GM23338 (cell line): ENCODE data around the gene FASTK. TPM values are rescaled to one million over a fixed set of nuclear protein-coding genes. Genes with fewer than 3 reads are reported as not detected.

Source experiments
- ATAC-seq: fragments of 200-7000 bp; cut with Tn5 transposase; 3 replicates; pipeline ENCODE4 v1.9.1; 2020
- DNase-seq: peaks from one replicate; pipeline ENCODE4 v3.0.0-alpha.2; 2015; ENCODE audit warnings: low spot score
- H2AFZ ChIP-seq: fragments of 200-600 bp; sonication (generic); 2 replicates; pipeline ENCODE4 v1.8.0; 2016; ENCODE audit warnings: antibody characterized with exemption, mild to moderate bottlenecking, moderate library complexity
- H3F3A ChIP-seq: fragments of 200-600 bp; sonication (generic); replicated peaks from 2 replicates; pipeline ENCODE4 v1.8.0; 2017; ENCODE audit warnings: antibody characterized with exemption, mixed run types, low read depth
- H3K27ac ChIP-seq: fragments of 200-600 bp; sonication (generic); 2 replicates; pipeline ENCODE4 v1.6.1; 2016; ENCODE audit warnings: low read depth
- H3K27me3 ChIP-seq: fragments of 200-600 bp; sonication (generic); 2 replicates; pipeline ENCODE4 v1.8.0; 2016; ENCODE audit warnings: mild to moderate bottlenecking, mixed run types, moderate library complexity; ENCODE audit not compliant: insufficient read depth
- H3K36me3 ChIP-seq: fragments of 200-600 bp; sonication (generic); 2 replicates; pipeline ENCODE4 v1.8.0; 2016; ENCODE audit warnings: mild to moderate bottlenecking; ENCODE audit not compliant: insufficient read depth
- H3K4me1 ChIP-seq: fragments of 200-600 bp; sonication (generic); 2 replicates; pipeline ENCODE4 v1.8.0; 2016; ENCODE audit warnings: mild to moderate bottlenecking, moderate library complexity; ENCODE audit not compliant: insufficient read depth
- H3K4me2 ChIP-seq: fragments of 200-600 bp; sonication (generic); 2 replicates; pipeline ENCODE4 v1.7.1; 2017; ENCODE audit warnings: mixed run types
- H3K4me3 ChIP-seq: fragments of 200-600 bp; sonication (generic); 2 replicates; pipeline ENCODE4 v1.6.1; 2016; ENCODE audit warnings: mixed run types
- H3K79me2 ChIP-seq: fragments of 200-600 bp; sonication (generic); replicated peaks from 2 replicates; pipeline ENCODE4 v1.8.0; 2017; ENCODE audit warnings: mild to moderate bottlenecking; ENCODE audit not compliant: insufficient read depth
- H3K9me2 ChIP-seq: fragments of 200-600 bp; sonication (generic); 2 replicates; pipeline ENCODE4 v1.8.0; 2017; ENCODE audit not compliant: insufficient read depth
- H4K20me1 ChIP-seq: fragments of 200-600 bp; sonication (generic); replicated peaks from 2 replicates; pipeline ENCODE4 v1.8.0; 2017; ENCODE audit warnings: mild to moderate bottlenecking; ENCODE audit not compliant: insufficient read depth
- H3K27ac Mint-ChIP-seq: 2 replicates; pipeline ENCODE4 v1.8.0; 2020; ENCODE audit warnings: inconsistent platforms, mild to moderate bottlenecking, moderate library complexity, mixed read lengths
- H3K27me3 Mint-ChIP-seq: 3 replicates; pipeline ENCODE4 v1.8.0; 2022; ENCODE audit warnings: low read depth, mild to moderate bottlenecking, moderate library complexity, mixed read lengths, inconsistent platforms; ENCODE audit not compliant: insufficient read depth, poor library complexity
- H3K36me3 Mint-ChIP-seq: 3 replicates; pipeline ENCODE4 v1.8.0; 2021; ENCODE audit warnings: low read depth, mild to moderate bottlenecking, inconsistent platforms, moderate library complexity, mixed read lengths
- H3K4me1 Mint-ChIP-seq: 3 replicates; pipeline ENCODE4 v1.8.0; 2020; ENCODE audit warnings: mild to moderate bottlenecking, inconsistent platforms, mixed read lengths
- H3K4me3 Mint-ChIP-seq: 3 replicates; pipeline ENCODE4 v1.8.0; 2021; ENCODE audit warnings: moderate library complexity, mild to moderate bottlenecking, inconsistent platforms, mixed read lengths
- H3K9me3 Mint-ChIP-seq: 3 replicates; pipeline ENCODE4 v1.8.0; 2020; ENCODE audit warnings: moderate library complexity, mild to moderate bottlenecking, inconsistent platforms, mixed read lengths
- CREB1 ChIP-seq: fragments of 250-450 bp; sonication (Bioruptor Pico); IDR thresholded peaks from 2 replicates; pipeline ENCODE4 v1.5.0; 2020; ENCODE audit warnings: low read depth, mild to moderate bottlenecking, moderate library complexity
- EZH2 ChIP-seq: fragments of 200-600 bp; sonication (generic); IDR thresholded peaks from one replicate; pipeline ENCODE4 v1.8.0; 2017; ENCODE audit warnings: antibody characterized with exemption, mild to moderate bottlenecking, low read depth; ENCODE audit not compliant: unreplicated experiment
- EZH2phosphoT487 ChIP-seq: fragments of 200-600 bp; sonication (generic); IDR thresholded peaks from one replicate; pipeline ENCODE4 v1.8.1; 2018; ENCODE audit warnings: antibody characterized with exemption; ENCODE audit not compliant: unreplicated experiment
- JUNB ChIP-seq: IDR thresholded peaks from one replicate; pipeline ENCODE4 v1.6.1; 2016; ENCODE audit warnings: antibody characterized with exemption; ENCODE audit not compliant: unreplicated experiment
- NANOG ChIP-seq: IDR thresholded peaks from 2 replicates; pipeline ENCODE4 v1.6.1; 2016; ENCODE audit warnings: antibody characterized with exemption, borderline replicate concordance
- ZNF114 ChIP-seq: fragments of 250-450 bp; sonication (Bioruptor Pico); IDR thresholded peaks from 2 replicates; pipeline ENCODE4 v1.5.0; 2020; ENCODE audit warnings: mild to moderate bottlenecking, moderate library complexity
- ZNF331 ChIP-seq: fragments of 250-450 bp; sonication (Bioruptor Pico); IDR thresholded peaks from 2 replicates; pipeline ENCODE4 v1.5.0; 2020; ENCODE audit warnings: low read depth, mild to moderate bottlenecking, moderate library complexity
- ZNF462 ChIP-seq: fragments of 250-450 bp; sonication (Bioruptor Pico); IDR thresholded peaks from 2 replicates; pipeline ENCODE4 v1.5.0; 2020; ENCODE audit warnings: mild to moderate bottlenecking, moderate library complexity
- polyA plus RNA-seq: library from polyadenylated mRNA; unstranded; fragments of >200 nt; fragmentation: Nextera tagmentation; extraction: Ambion mirVana; gene quantifications from 2 replicates; pipeline ENCODE4 v1.2.1, GENCODE V29; 2016
- total RNA-seq: library from RNA; depleted of rRNA; stranded (reverse); fragments of >200 nt; shearing (Covaris generic); gene quantifications from 2 replicates; pipeline ENCODE4 v1.2.3, GENCODE V29; 2014
- TF ChIP-seq, protein P1 (sequence below), 2 experiments: fragments of 200-600 bp in 1 of 2; sonication (generic) in 1 of 2; conservative IDR thresholded peaks; 2 replicates each; pipeline versions ENCODE4 v1.5.1 to v1.6.1; 2016 to 2017; ENCODE audit warnings: antibody characterized with exemption in 2 of 2, low read depth in 2 of 2, mild to moderate bottlenecking in 2 of 2, moderate library complexity in 1 of 2

The FASTK gene
- total and polyA plus RNA-seq, 2 experiments from 2014 or later, result 37.4 to 57.4 TPM

- Histone ChIP-seq H3K27ac (no peak overlapping the region), H3K36me3 (no peaks in the 10 kb centered on the region), H3K27me3 (peaks cover 39% of the 10 kb centered on the region), H4K20me1 (peaks cover 19% of the 10 kb centered on the region), H3K79me2 (peaks cover 21% of the 10 kb centered on the region), H3K9me2 (no peaks in the 10 kb centered on the region), H2AFZ (peak overlapping the region; percentile 96), H3K4me3 (peak overlapping the region; percentile 79), H3F3A (peaks cover 20% of the 10 kb centered on the region), H3K4me2 (peak overlapping the region; percentile 98), H3K4me1 (peaks cover 37% of the 10 kb centered on the region)
- DNase-seq (no peak), ATAC-seq (no peak)
- Mint-ChIP-seq H3K4me1 (peaks cover 35% of the 10 kb centered on the region), H3K27ac (no peak overlapping the region), H3K4me3 (peak overlapping the region; percentile 82), H3K36me3 (peaks cover 4% of the 10 kb centered on the region; the same call in 1 of the 3 replicates), H3K9me3 (peaks cover 2% of the 10 kb centered on the region; the same call in 1 of the 3 replicates), H3K27me3 (peaks cover 36% of the 10 kb centered on the region)
- TF ChIP-seq ZNF331 (CRISPR knock-in tag) (no peak), EZH2 (no peak), JUNB (no peak), ZNF114 (CRISPR knock-in tag) (no peak), NANOG (no peak)
Measured at GRCh38 chr7:151083824-151084160, 3.2 kb upstream of the FASTK start.

DNA sequence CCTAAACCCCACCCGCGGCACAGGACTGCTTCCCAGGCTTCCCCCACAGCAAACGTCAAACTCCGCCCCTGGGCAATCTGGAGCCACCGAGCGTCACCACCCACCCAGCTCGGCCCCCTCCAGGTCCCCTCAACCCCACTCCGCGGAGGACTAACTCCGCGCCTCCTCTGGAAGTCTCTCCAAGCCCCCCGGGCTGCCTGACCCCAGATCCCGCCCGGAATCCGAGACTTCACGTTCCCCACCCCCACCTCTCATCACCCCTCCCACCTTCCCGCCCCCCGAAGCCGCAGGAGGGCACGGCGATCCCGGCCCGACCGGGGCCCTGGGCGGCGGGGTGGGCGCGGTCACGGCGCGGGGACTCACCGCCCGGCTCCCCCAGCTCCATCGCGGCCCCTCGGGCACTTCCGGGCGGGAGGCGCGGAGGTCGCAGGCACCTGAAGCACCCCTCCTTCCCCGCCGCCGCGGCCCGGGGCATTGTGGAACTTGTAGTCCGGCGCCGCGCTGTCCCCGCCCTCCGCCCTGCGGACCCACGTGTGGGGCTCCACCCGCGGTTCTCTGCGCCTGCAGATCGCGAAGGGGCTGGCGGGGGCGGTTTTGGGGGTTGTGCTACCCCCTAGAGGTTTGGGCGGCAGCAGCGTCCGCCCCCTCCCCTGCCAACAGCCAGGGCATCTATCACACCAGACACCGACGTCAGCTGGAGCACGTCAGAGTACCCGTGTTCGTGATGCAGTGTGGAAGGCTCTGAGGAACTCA lies 2.6 kb upstream of the FASTK start, which contains the start of gene TMUB1:
Gene TMUB1 (minus strand): TSS at position 423 of the 753 bp plus-strand sequence. CDS start 930 bp downstream, outside the sequence.
- peak; percentile 11 for ATAC-seq
- peak within 1 kb of the TSS; percentile 96 for H2AFZ ChIP-seq
- no peak within 1 kb of the TSS for H3K27ac Mint-ChIP-seq
- TF ChIP-seq EZH2phosphoT487 (no peak), ZNF462 (CRISPR knock-in tag) (no peak), ZNF114 (CRISPR knock-in tag) (no peak), NANOG (no peak), EZH2 (no peak), CREB1 (0 out of 2 replicates have a peak, but pooled peaks have one; percentile 33)
- TF ChIP-seq, protein P1, sequence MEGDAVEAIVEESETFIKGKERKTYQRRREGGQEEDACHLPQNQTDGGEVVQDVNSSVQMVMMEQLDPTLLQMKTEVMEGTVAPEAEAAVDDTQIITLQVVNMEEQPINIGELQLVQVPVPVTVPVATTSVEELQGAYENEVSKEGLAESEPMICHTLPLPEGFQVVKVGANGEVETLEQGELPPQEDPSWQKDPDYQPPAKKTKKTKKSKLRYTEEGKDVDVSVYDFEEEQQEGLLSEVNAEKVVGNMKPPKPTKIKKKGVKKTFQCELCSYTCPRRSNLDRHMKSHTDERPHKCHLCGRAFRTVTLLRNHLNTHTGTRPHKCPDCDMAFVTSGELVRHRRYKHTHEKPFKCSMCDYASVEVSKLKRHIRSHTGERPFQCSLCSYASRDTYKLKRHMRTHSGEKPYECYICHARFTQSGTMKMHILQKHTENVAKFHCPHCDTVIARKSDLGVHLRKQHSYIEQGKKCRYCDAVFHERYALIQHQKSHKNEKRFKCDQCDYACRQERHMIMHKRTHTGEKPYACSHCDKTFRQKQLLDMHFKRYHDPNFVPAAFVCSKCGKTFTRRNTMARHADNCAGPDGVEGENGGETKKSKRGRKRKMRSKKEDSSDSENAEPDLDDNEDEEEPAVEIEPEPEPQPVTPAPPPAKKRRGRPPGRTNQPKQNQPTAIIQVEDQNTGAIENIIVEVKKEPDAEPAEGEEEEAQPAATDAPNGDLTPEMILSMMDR (conservative IDR thresholded peaks at IDR 0.05; ENCODE audit: low read depth in 2 of 2), result no peak

More for the DNA sequence above, 2.6 kb upstream of the FASTK start, which contains the start of gene TMUB1:
- H3K27me3 Mint-ChIP-seq, result peaks cover 34% of the 10 kb centered on the region
- Histone ChIP-seq H3K36me3 (no peaks in the 10 kb centered on the region), H3K4me2 (peak within 1 kb of the TSS; percentile 98), H3K27ac (no peak within 1 kb of the TSS), H3K4me3 (peak within 1 kb of the TSS; percentile 79), H4K20me1 (peaks cover 15% of the 10 kb centered on the region), H3F3A (peaks cover 20% of the 10 kb centered on the region), H3K9me2 (no peaks in the 10 kb centered on the region), H3K79me2 (peaks cover 15% of the 10 kb centered on the region), H3K27me3 (peaks cover 33% of the 10 kb centered on the region), H3K4me1 (peaks cover 35% of the 10 kb centered on the region)
- peak within 1 kb of the TSS; percentile 82 for H3K4me3 Mint-ChIP-seq
- H3K9me3 Mint-ChIP-seq, result peaks cover 2% of the 10 kb centered on the region; the same call in 1 of the 3 replicates
- H3K4me1 Mint-ChIP-seq, result peaks cover 36% of the 10 kb centered on the region
- peak; percentile 83 for DNase-seq
- peaks cover 4% of the 10 kb centered on the region; the same call in 1 of the 3 replicates for H3K36me3 Mint-ChIP-seq
